T follicular helper cell (primary cell): ENCODE data around the gene ASXL3.

Source experiments
- DNase-seq: peaks from one replicate; pipeline ENCODE4 v3.0.0-alpha.2; 2020; ENCODE audit warnings: low read depth

The ASXL3 gene

DNA sequence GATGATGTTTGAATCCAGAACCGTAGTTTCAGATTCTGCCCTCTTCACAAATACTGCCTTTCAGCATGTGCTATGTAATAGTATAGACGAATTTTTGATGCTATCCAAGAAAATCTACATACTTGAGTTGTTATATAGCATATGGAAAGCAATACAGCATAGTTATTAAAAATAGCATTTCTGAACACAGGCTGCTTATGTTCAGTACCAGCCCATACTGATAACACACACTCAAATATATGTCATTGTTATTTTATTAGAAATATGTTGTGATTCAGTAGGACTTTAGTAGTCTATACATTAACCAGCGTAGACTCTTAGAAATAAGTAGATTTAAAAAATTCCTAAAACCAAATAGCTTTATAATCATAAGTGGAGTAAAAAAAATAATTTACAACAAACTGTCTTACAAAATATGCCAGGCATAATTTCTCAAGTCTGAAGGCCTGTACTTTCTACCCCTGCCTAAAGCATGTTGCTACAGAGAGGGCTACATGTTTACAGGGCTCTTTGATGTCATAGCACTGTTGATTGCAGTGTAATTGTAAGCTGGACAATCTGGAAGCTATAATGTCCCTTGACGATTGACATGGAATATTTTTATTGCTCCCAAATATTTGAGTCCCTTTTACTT is 86.3 kb downstream of the ASXL3 start:
- DNase-seq, result no peak

DNA sequence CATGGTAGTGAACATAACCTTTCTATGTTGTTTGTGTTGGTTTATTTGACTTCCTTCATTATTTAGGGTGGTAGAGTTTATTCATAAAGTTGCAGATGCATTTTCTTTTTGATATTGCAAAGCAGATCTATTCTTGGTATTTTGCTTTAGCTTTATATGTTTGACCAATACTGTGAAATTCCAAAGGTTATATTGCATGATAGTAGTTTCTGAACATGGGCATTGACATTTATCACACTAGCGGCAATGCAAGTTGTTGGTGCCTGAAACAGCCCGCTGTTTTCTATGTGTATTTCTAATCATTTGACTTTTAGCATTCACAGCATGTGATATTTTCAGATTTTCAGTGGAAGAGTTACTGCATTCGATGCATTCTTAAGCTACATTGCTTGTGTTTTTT is 87.2 kb downstream of the ASXL3 start:
- DNase-seq, result no peak

DNA sequence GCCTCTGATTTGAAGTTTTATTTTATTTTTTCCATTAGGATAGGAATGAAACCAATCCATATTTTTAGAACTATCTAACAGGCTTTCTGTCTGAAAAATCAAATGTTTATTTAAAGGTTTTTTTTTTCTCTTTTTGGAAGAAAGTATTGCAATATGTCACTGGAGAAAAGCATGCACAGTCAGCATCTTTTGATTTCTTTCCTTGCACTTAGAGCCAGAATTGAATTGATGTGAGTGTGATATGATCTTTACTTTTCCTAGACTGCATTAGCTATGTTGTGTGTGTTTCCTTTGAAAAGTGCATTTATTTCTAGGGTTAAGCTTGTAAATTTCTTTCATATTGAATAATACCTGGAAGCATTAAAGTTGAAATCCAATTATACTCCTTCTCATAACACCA is 87.6 kb downstream of the ASXL3 start:
- no peak for DNase-seq

- no peak for DNase-seq
Measured at GRCh38 chr18:33666915-33667314, 88.9 kb downstream of the ASXL3 start.

DNA sequence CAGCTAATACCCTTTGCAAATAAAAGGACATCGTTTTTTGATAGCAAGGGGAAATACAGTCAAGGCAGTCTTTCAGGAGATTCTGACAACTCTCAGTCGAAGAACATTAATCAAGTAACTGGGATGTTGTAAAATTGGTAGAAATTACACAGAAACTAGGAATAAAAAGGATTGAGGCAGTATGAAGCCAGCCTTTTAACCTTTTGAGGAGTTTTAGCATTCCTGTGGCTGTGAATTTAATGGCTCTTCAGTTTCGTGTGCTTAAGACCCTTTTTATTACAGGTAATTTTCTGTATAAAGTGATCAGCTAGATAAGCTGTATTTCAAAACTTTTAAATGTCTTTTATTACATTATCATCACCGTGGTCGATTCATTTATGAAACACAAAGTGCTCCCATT is 91.6 kb downstream of the ASXL3 start:
- DNase-seq, result no peak

- no peak for DNase-seq
Measured at GRCh38 chr18:33670029-33670428, 92.0 kb downstream of the ASXL3 start.

- no peak for DNase-seq
Measured at GRCh38 chr18:33673689-33674088, 95.7 kb downstream of the ASXL3 start.

DNA sequence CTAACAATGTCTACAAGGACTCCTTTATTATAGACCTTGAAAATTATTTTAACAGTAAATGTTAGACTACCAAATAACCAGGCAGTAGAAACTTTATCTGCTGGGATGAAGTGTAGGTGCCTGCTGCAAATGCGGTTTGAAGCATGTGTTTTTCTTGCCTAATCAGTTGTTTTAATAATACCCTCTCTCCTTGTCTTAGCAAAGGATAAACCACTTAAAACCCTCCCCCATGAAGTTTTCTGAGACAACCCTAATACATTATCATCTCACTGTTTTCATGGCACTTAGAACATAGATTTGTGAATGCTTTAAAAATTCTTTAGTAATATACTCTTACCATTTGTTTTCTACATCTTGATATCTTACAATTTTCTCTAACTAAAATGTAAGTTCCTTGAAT is 98.6 kb downstream of the ASXL3 start:
- no peak for DNase-seq

DNA sequence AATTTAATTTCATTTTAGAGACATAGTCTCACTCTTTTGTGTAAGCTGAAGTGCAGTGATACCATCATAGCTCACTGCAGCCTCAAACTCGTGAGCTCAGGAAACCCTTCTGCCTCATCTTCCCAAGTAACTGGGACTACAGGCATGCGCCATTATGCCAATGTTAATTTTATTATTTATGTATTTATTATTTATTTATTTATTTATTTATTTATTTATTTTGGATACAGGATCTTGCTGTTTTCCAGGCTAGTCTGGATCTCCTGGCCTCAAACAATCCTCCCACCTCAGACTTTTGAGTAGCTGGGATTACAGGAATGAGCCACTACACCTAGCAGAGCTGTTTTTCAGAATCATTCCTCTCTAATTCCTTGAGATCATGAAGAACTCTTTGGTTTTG is 99.9 kb downstream of the ASXL3 start:
- no peak for DNase-seq

- DNase-seq, result no peak
Measured at GRCh38 chr18:33682436-33682835, 104.4 kb downstream of the ASXL3 start.

- DNase-seq, result no peak
Measured at GRCh38 chr18:33694593-33694992, 116.6 kb downstream of the ASXL3 start.

DNA sequence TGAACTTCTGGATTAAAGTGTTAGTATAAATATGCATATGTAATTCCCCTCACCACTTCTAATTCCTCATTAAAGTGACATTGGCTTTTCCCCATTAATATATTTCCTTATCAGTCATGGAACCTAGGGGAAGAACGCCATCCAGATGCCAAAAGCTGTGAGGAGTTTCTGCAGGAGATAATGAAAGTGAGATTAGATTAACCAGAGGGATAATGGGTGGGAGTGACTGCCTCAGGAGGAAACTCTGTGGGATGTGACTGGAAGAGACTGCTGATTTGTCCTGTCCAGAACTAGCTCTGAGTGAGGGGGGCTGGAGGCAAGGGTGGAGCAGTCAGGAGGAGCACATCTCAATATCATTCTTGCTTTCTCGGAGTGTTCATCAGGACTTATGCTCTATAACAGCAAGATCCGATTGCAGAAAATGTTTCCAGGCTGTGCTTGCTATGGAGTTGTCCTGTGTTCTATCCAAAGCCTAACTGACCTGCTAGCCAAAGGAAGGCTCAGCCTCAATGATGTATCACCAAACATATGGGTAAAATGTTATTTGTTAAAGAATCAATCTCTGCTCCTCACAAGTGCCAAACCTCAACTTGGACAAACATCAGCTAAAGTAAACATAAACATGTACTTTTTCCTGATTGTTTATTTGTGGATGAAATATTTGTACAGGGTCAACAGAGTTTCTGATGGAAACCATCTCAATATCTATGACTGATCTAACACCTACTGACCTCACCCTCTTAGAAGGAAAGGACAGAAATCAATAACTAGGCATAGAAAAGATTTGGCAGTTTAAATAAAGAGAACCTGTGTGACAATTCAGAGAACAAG is 118.5 kb downstream of the ASXL3 start:
- no peak for DNase-seq

DNA sequence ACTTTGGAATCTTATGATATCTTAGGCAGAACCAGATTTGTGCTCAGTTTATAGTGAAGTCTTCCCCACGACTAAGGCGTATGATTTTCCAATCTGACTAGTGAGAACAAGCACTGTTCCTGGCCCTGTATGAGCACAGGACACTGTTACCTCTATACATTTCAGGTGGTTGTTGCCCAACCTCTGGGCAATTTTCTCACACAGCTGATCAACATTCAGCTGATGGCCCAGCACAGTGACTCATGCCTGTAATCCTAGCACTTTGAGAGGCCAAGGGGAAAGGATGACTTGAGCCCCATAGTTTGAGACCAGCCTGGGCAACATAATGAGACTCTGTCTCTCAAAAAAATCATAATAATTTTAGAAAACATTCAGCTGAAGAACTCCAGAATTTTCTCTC is 119.5 kb downstream of the ASXL3 start:
- DNase-seq, result no peak

DNA sequence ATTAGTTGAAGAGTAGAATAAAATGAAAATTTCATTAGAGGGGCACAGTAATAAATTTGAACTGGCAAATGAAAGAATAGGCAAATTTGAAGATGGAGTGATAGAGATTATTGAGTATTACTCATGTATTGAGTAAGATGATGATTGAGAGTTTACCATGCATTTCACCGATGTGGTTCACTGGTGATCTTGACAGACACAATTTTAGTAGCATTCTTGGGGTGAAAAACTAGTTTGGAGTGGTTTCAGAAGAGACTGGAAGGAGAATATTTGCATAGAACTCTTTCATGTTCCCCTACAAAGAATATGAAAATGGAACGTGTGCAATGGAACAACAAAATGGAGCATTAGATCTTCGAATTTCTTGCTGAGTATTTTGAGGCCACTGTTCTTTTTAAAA is 121.4 kb downstream of the ASXL3 start:
- DNase-seq, result no peak

- no peak for DNase-seq
Measured at GRCh38 chr18:33700513-33700976, 122.5 kb downstream of the ASXL3 start.

DNA sequence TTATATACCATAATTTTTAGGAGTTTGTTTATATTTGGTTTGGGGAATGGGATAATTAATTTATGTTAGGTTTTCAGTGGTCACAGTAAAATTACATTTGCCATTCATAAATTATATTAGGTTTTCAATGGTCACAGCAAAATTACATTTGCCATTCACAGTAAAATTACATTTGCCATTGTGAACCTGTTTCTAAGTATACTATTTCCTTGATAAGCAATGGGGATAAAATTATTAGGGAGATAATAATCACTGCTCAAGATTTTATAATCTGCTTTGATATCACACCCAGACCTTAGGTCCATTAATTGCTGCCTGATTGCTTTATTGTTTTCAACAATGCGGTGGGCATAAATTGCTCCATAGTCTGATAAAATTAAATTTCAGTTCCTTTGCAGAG is 124.6 kb downstream of the ASXL3 start:
- DNase-seq, result no peak

DNA sequence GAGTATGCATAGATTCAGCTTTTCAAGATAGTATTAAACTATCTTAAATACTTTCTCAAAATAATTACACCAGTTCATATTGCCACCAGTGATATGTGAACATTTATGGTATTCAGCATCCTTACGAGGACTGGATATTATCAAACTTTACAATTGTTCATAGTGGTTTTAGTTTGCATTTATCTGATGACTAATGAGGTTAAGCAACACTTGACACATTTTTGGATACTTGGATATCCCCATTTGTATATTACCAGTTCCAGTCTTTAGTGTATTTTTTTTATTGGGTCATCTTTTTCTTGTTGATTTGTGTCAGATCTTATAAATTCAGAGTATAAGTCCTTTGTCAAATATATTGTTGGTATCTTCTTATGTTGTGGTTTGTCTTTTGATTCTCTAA is 128.4 kb downstream of the ASXL3 start:
- DNase-seq, result no peak

DNA sequence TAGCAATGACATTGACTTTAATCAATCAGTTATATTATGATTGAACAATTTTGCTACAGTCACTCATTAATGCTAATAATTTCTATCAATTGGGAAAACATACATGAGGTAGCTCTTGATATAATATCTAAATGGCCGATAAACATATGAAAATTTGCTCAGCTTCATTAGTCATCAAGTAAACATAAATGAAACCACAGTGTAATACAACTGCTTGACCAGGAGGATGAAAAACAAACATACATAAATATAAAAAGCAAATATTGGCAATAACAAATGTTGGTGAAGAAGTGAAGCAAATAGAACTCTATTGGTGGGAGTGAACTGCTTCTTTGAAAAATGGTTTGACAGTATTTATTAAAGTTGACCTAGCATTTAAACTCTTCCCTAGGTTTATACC is 130.9 kb downstream of the ASXL3 start:
- no peak for DNase-seq

- no peak for DNase-seq
Measured at GRCh38 chr18:33710269-33710668, 132.2 kb downstream of the ASXL3 start.

GRCh38 chr18:33711514-33711913 is 133.5 kb downstream of the ASXL3 start:
- DNase-seq, result no peak

DNA sequence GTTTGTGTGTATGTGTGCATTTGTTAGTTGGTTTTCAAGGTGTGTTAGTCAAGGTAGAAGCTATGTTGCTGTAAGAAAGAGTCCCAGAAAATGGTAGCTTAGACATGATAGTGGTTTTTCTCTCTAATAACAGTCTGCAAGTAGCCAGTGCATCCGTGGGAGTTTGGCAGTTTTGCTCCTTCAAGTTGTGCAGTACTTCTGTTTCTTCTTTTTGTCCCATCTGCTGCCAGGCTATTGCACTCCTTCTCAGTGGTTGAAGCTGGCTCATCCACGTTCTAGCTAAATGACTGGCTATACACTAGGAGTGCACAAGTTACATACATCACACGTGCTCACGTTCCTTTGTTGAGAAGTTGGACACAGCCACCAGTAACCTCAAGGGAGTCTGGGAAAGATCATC is 134.7 kb downstream of the ASXL3 start:
- DNase-seq, result no peak

GRCh38 chr18:33716061-33716683 is 138.2 kb downstream of the ASXL3 start:
- DNase-seq, result no peak

DNA sequence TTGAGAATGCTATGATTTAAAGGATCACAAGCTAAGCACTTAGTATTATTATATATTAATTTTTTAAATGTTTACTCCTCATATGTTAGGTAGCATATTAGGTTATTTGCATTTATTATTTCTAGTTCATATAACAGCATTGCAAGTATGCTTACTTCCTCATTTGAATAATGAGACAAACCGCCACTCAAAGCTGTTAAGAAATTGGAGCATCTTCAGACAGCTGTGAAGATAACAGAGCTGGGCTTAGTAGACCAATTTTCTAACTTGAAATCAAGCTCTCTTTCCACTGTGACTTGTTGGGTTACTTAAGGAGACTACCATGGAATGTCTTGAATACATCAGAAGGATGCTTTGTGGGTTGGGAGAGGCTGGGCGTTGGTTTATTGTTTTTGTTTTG is 139.3 kb downstream of the ASXL3 start:
- no peak for DNase-seq
